DMS 273 (cell line): ENCODE measurements around the gene CCDC174.
A peak's percentile ranks its signal among the peaks of the same experiment; 100 is the strongest.
"Not testable (repeated sequence)": the region's sequence is repeated elsewhere in the genome, so short reads cannot be mapped to it uniquely, and the experiment has no call there.

ENCODE experiments used
- DNase-seq: peaks from one replicate; lab custom pipeline; 2025; ENCODE audit not compliant: unreplicated experiment; lab: John Stamatoyannopoulos, UW

Gene CCDC174

DNA sequence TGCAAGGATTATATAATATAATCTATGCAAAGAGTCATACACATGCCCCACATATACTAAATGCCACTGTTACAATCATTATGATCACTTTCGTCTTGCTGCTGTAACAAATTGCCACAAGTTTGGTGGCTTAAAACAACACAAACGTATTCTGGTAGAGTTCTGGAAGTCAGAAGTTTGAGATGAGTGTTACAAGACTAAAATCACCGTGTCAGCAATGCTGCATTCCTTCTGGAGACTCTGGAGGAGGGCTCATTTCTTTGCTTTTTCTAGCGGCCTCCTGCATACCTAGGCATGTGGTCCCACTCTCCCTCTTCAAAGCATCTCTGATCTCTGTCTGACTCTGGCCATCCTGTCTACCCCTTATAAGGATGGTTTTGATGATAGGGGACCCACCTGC lies 1.4 kb upstream of the CCDC174 start:
- DNase-seq: no peak

DNA sequence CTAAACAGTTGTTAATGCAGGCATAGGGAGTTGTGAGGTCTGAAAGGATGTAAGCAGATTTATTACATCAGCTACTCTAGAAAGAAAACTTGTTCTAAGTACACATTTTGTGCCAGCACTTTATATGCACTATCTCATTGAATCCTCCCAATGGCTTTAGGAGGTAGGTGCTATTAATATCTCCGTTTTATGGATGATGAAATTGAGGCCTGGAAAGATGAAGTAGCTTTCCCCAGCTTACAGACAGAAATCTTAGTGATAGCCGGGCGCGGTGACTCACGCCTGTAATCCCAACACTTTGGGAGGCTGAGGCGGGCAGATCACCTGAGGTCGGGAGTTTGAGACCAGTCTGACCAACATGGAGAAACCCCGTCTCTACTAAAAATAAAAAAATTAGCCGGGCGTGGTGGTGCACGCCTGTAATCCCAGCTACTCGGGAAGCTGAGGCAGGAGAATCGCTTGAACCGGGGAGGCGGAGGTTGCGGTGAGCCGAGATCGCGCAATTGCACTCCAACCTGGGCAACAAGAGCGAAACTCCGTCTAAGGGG lies 872 bp downstream of the CCDC174 start:
- not testable (repeated sequence) for DNase-seq

DNA sequence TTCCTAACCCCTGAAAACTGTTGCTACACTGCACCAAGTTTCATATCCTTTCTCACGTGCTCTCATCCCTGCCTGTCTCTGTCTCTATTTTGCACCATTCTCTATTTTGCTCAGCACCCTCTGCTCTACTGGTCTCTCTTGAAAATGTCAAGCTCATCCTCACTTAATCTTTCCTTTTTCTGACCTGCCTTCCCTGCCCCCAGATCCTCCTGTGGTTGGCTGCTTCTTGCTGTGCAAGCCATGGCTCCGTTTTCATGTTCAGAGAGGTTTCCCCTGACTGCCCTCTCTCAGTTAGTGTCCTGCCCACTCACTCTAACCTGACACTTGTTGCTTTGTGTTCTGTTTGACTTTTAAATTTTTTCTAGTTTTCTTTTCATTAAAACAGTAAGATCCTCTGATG lies 6.0 kb downstream of the CCDC174 start:
- DNase-seq: no peak

DNA sequence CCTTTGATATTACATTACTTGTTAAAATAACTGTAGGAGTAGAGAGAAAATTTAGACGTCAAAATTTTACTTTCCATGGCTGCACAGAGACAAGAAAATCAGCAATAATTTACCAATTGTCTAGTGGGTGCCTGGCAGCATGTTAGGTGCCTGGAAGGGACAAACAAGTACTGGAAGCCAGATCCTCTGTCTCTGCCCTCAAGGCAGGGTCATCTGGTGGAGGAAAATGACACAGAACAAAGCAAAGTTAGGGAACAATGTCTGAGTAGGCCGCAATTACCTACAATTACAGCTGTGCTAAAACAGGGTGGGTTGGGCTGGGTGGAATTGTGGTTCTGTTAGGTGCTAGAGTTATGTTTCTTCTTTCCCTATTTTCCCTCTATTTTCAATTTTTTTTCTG lies 7.4 kb downstream of the CCDC174 start:
- no peak for DNase-seq

DNA sequence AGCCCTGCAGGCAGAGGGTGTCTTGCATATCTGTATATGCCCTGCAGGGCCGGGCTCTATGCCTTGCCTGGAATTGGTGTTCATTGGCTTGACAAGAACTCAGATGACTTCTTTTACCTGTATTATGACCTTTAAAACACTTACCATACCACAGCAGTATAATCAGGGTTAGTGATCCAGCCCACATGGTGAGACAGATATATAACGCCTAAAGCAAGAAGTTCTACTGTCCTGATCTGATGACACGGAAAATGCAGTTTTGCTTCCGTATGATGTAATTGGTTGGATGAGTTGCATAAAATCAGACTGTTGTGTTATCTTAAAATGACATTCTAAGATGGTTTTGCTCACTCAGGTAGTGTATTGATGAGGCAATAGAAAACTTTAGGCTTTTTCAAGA lies 9.4 kb downstream of the CCDC174 start:
- no peak for DNase-seq

DNA sequence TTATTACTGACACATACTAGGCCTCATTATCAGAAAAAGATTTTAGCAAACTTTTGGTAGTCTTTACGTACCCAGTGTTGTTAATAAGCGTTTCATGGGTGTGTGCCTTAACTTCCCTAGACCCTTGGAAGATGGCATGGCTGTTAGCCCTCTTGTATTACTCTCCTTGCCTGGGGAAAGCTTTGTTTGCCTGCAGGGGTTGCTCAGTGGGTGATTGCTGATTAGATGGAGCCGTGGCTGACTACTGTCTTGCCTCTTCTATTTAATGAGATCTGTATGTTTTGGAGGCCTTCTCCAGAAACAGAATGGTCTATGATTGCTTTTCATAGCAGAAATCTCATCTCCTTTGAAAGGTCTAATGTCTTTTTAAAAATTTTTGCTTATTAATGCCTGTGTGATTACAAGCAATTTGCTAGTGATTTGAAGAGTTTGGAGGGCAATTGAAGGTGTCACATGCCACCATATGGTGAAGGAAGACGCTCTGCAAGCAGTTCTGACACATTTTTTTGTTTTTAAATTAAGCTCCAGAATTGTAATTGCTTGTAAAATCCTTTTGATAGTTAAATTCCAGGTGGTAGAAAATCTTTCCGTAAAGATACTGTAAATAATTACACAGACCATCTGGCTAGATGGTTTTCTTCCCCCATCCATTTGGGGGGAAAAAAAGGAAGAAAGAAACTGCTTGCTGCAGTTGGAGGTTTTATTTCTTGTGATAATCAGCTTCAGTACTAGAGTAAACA lies 12.0 kb downstream of the CCDC174 start:
- DNase-seq: peak; percentile 31

DNA sequence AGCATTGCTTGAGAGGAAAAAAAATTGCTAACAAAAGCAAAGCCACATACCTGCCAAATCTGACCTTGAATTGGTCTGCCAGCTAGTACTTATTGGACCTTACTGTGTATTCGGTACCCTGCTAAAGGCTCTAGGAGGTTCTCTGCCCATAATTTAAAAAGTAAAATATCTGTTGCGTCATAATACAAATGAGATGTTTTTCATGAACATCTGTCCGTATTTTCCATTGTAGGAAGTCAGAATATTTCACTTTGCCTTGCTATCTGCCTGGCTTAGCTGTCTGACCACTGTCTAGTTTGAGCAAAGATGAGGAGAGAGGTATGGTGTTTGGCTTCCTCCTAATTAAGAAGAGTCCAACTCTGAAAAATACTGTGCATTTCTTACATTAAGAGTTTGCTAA lies 12.6 kb downstream of the CCDC174 start:
- no peak for DNase-seq

DNA sequence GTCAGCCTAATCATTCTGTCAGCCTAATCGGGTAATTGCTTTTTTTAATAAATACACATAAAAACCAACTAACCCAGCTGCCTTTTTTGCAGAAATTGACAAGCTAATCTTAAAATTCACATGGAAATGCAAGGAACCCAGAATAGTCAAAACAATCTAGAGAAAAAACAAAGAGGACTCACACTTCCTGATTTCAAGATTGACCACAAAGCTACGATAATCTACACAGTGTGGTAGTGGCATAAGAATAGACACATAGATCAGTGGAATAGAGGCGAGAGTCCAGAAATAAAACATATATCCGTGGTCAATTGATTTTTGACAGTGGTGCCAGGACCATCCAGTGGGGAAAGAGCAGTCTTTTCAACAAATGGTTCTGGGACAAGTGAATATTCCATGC lies 21.0 kb downstream of the CCDC174 start:
- no peak for DNase-seq

DNA sequence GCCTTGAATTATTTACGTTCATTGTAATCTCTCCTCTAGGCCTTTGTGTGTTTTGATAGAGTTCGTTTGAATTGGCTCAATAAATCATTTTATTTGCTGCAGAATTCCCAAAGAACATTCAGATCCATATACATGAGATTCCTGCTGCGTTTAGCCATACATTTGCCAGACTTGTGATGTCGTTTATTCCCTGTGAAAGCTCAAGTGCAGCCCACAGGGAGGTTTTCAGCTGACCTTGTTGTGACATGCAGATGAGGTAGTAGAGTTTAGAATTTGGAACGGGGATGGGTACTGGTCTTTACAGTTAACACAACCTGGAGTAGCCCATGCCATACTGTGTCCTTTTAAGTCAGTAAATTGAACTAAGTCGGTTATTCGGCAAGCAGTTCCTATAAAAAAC lies 23.3 kb downstream of the CCDC174 start, which contains the start of gene C3orf20:
Gene C3orf20 (plus strand): TSS at position 301 of the 400 bp plus-strand sequence. CDS start 7,573 bp downstream, outside the sequence.
- no peak for DNase-seq

DNA sequence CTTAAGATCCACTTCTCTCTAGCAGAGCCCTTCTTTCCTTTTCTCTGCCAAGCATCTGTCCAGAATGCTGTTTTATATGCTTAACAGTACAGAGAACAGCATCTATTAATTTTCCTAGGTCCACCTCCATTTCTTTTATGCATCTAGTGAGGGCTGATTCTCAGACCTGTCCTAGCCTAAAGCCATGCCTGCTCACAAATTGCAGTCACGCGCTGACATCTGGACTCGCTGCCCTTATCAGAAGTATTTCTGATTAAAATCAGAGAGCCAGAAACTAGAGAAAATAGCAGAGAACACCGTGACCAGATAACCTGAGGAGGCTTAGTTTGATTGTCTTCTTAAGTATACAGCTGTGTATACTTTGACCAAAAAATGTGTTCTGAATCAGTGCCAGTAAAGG lies 25.3 kb downstream of the CCDC174 start:
- DNase-seq: no peak

DNA sequence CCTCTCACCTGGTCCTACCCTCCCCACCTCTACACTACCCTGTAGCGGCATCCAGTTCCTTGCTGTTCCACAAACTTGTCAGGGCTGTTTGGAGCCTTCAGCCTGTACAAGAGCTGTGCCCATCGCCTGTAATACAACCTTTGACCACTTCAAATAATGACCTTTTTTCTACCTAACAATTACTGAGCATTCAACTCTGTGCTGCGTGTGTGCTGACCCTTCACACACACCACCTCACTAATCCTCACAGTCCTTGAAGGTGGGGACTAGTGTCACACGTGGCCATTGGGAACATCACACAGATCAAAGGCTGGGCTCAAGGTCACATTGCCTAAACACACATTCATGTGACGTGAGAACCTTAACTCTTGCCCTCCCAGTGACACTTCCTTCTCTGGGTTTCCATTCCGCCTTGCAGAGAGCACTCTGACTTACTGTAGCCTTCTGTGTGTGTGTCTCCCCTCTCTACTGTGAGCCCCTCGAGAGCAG lies 26.5 kb downstream of the CCDC174 start:
- DNase-seq: no peak

DNA sequence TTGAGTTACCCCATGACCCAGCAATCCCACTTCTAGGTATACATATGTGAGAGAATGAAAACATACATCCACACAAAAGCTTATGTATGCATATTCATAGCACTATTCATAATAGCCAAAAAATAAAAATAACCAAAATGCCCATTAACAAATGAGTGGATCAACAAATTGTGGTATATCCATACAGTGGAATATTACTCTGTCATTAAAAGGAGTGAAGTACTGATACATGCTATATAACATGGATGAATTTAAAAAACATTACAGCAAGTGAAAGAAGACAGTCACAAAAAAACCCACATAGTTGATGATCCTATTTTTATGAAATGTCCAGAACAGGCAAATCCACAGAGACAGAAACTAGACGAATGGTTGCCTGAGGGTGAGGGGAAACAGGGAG lies 28.6 kb downstream of the CCDC174 start:
- no peak for DNase-seq

DNA sequence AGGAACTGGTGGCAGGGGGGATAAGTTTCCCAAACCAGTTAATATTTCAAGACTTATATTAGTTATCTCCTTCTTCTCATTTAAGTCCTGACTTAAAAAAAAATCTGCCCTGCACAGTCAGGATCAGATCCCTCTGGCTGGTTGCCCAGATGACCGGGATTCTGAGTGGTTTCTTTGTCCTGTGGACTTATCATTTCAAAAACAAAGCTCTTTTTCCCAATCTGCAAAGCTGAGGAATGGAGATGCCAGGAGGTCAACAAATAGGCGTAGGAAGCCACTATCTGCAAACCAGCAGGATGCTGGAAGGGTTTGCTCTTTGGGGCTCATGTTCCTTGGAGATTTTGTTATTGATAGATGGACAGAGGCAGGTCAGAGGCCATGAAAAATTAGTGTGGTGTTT lies 29.2 kb downstream of the CCDC174 start:
- peak; percentile 3 for DNase-seq

DNA sequence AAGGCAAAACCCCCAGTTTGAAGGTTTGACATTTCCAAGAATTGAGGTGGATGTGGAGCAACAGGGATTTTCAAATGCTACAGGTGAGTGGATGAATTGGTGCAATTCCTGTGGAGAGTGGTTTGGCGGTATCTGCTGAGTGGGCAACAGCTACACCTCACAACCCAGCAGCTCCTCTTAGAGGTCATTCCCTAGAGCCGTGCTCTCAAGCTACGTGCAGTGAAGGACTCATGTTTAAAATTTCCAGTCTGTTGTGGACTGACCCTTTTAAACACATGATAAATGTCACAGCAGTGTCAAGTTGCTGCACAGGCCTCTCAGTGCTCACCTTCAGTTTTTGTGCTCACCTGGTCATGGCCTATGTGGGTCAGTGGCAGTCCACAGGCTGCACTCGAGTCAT lies 32.9 kb downstream of the CCDC174 start:
- DNase-seq: no peak

DNA sequence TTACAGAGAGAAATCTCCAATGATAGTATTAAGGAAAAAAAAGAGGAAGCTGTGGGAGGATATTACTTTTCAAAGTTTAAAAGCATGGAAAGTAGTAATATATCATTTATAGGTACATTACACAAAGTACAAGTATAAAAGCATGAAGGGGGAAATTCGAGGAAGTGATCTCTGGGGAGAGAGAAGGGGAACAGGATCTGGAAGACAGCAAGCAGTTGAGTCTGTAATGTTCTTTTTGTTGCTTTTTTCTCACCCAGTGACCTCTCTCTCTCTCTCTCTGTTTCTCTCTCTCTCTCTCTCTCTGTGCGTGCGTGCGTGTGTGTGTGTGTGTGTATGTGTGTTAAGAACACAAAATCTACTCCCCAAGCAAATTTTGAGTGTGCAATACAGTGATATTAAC lies 33.6 kb downstream of the CCDC174 start:
- DNase-seq: no peak

DNA sequence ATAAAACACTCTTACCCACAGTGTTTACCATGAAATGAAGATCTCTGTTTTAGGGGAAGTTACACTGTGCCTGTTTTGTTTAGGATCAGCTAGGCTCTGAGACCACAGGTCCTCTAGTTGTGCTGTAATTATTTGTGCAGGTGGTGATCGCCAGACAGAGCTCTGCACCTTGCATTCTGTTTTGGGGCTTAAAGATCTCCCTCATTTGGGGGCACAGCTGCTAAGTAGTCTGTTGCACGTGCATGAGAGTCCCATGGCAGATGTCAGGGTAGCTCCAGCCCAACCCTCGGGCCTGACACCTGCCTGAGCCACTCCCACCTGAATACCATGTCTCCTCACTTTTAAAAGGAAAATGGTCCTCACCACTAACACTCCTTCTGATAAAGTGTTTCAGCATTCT lies 35.8 kb downstream of the CCDC174 start:
- DNase-seq: no peak

DNA sequence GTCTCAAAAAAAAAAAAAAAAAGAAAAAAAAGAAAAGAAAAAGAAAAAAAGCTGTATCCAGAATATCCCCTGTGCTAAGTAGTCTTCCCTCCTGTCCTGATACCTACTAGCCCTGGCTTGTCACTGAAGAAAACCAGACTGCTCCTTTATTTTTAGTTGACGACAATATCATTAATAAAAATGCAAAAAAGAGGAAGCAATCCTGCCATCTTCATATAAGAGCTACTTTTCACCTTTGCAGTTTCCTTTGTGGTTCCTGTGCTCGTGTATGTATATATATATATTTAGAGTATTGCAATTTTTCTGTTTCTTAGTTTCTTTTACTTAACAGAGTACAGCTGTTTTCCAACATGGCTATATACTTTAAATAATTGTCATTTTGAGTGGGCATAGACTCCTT lies 37.0 kb downstream of the CCDC174 start:
- no peak for DNase-seq

DNA sequence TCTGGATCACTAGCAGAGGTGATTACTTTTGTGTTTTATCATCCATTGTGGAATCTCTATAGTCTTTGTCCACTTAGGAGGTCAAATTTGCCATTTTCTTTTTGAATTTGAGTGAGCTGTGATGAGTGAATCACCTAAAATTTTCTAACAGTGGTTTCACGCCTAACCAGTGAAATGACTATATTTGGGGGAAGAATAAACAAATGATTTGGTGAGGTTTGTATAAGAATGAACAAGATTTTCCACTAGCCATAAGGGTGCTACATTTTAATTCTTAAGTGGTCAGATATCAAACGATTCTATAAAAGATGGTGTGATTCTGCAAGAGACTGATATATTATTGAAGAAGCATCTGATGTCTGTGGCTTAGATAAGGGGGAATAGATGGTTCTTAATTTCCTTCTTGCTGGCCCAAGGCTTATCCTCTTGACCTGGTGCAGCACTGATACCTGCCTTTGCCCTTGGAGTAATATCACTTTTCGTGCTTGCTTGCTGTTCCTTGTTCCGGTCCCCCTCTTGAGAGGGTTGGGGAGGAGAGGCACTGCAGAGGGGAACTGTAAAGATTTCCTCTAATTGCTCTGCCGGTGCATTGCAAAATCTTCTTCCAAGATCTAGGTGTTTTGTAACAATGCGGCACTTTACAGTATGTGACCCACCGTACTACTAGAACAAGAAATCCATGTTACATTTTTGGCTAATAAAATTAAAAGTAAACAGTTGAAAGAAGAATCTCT lies 37.9 kb downstream of the CCDC174 start:
- no peak for DNase-seq

DNA sequence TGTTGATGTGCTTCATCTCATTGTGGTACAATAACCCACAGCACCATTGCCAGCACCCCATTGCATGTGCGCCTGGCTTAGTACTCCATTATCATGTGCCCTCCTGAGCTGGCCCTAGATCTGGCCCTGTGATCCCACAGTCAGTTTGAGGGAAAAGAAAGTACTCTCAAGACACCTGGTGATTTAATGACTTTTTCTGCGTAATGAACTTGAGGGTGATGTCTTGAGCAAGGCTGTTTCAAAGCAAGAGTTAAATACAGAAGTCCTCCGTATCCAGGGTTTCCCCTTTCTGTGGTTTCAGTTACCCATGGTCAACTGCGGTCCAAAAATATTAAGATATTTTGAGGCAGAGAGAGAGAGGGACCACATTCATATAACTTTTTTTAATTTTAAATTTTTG lies 39.7 kb downstream of the CCDC174 start:
- DNase-seq: no peak

DNA sequence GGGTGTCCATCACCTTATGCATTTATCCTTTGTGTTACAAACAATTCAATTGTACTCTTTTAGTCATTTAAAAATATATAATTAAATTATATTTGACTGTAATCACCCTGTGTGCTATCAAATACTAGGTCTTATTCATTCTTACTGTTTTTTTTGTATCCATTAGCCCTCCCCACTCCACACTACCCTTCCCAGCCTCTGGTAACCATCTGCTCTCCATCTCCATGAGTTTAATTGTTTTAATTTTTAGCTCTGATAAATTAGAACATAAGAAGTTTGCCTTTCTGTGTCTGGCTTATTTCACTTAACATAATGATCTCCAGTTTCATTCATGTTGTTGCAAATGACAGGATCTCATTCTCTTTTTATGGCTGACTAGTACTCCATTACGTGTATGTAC lies 40.2 kb downstream of the CCDC174 start:
- no peak for DNase-seq

DNA sequence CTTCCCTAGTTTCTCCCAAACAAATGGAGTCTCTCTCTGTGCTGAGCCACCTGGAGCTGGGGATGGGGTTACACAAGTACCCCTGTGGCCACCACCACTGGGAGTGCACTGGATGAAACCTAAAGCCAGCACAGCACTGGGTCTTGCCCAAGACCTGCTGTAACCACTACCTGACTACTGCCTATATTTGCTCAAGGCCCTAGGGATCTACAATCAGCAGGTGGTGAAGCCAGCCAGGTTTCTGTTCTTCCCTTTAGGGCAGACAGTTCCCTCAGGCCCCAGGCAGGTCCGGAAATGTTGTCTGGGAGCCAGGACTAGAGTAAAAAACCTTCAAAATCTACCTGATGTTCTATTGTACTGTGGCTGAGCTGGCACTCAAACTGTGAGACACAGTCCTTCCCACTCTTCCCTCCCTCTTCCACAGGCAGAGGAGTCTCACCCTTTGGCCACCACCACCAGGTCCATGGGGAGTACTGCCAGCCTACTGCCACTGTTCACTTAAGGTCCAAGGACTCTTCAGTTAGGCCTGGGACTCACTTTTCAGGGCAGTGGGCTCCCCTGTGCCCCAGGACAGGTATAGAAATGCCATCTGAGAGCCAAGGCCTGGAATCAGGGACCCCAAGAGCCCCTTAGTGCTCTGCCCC lies 47.2 kb downstream of the CCDC174 start:
- no peak for DNase-seq

DNA sequence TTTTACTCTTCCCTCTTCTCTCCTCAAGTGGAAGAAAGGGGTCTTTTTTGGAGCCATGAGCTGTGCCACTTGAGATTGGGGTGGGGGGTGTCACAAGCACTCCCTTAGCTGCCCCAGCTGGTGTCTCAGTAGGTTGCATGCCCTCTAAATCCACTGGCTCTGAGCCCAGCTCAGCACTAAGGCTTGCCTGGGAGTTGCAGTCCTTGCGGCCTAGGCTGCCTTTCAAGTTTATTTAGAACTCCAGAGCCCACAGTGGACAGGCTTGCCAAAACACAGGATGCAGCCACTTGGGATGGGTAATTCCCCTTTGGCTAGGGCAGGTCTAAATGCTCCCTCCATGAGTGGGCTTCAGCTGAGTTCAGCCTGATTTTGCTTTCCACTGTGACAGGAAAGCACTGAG lies 48.1 kb downstream of the CCDC174 start:
- peak; percentile 24 for DNase-seq
